ENCODE results near the gene SCAND1.

SCAND1 gene

DNA sequence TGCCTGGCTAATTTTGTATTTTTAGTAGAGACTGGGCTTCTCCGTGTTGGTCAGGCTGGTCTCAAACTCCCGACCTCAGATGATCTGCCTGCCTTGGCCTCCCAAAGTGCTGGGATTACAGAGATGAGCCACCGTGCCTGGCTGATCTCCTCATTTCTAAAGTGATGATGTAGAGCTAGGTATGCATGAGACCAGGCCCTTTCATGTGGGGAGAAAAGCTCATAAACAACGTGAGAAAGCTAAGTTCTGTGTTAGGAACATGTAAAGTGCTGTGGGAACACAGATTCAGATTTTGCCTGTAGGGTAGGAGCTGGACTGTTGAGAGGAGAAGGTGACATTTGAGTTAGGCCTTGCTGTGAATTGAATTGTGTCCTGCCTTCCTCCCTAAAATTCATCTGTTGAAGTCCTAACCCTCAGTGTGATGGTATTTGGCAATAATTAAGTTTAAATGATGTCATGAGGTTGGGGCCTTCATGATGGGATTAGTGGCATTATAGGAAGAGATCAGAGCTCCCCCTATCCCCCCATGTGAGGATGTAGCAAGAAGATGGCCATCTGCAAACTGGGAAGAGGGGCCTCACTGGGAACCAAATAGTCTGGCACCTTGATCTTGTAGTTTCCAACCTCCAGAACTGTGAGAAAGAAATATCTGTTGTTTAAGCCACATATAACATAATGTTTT lies 49.2 kb downstream of the SCAND1 start:
- Histone ChIP-seq H3K9me3 (ENCODE audit: control insufficient read depth, insufficient read depth, low read depth, low read length) (no peaks in the 10 kb centered on the region), H3K9ac (ENCODE audit: low read length) (no peak overlapping the region), H3K4me1 (ENCODE audit: control insufficient read depth, insufficient read depth, low read length) (peaks cover 12% of the 10 kb centered on the region), H3K27ac (ENCODE audit: low read depth, low read length) (no peak overlapping the region), H3K4me3 (ENCODE audit: low read depth, low read length) (no peak overlapping the region), H3K27me3 (ENCODE audit: control insufficient read depth, insufficient read depth, low read length) (no peaks in the 10 kb centered on the region), H3K36me3 (ENCODE audit: control insufficient read depth, insufficient read depth, low read length) (peaks cover 33% of the 10 kb centered on the region)

DNA sequence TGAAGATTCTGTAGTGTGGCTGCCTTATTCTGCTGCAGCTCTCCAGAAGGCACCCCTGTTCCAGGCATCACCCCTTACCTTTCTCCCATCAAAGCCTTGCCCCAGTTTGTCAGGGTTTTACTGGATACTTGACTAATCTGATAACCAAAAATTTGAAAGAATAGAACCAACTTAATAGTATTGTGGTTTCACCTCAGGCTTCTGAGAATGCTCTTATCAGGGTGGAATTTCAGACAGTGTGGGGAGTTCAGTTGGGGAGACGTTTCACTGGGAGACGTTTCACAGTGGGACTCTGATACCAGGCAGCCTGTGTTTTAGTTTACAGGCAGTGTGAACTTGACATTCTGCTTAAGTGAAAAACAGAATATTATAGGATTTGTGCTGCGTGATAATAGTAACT lies 50.5 kb downstream of the SCAND1 start:
- peaks cover 40% of the 10 kb centered on the region for H3K36me3 ChIP-seq (ENCODE audit: control insufficient read depth, insufficient read depth, low read length)
- peaks cover 12% of the 10 kb centered on the region for H3K4me1 ChIP-seq (ENCODE audit: control insufficient read depth, insufficient read depth, low read length)
- no peak overlapping the region for H3K4me3 ChIP-seq (ENCODE audit: low read depth, low read length)

More for the DNA sequence above, 50.5 kb downstream of the SCAND1 start:
- Histone ChIP-seq H3K9me3 (ENCODE audit: control insufficient read depth, insufficient read depth, low read depth, low read length) (no peaks in the 10 kb centered on the region), H3K9ac (ENCODE audit: low read length) (no peak overlapping the region), H3K27ac (ENCODE audit: low read depth, low read length) (no peak overlapping the region), H3K27me3 (ENCODE audit: control insufficient read depth, insufficient read depth, low read length) (no peaks in the 10 kb centered on the region)

Data from HUES6 (cell line).